Bronchial epithelial cell (primary cell): ENCODE results near the gene NOP14. TPM values are rescaled to one million over a fixed set of nuclear protein-coding genes. Genes with fewer than 3 reads are reported as not detected.

Experiments used
- DNase-seq: peaks from one replicate; pipeline ENCODE4 v3.0.0-alpha.2; 2010; ENCODE audit warnings: low read depth
- FAIRE-seq: peaks from 2 replicates; lab custom pipeline; 2011; peaks lifted over from hg19 to GRCh38; lab: Jason Lieb, UNC
- H3K27me3 ChIP-seq: 2 replicates; pipeline ENCODE4 v1.5.1; 2011; ENCODE audit warnings: low read length; ENCODE audit not compliant: control insufficient read depth, insufficient read depth
- H3K36me3 ChIP-seq: 2 replicates; pipeline ENCODE4 v1.5.1; 2011; ENCODE audit warnings: low read length; ENCODE audit not compliant: control insufficient read depth, insufficient read depth
- H3K4me3 ChIP-seq: 2 replicates; pipeline ENCODE4 v1.5.1; 2011; ENCODE audit warnings: mild to moderate bottlenecking, low read depth, low read length, control low read depth
- total RNA-seq: library from RNA; depleted of rRNA; stranded (reverse); fragments of >200 nt; gene quantifications from 2 replicates; pipeline ENCODE4 v1.2.1, GENCODE V29; 2014
- TF ChIP-seq, protein P1 (sequence below): IDR thresholded peaks from 2 replicates; pipeline ENCODE4 v1.5.1; 2011; ENCODE audit warnings: mild to moderate bottlenecking, moderate library complexity, low read length, control low read depth, inconsistent platforms; ENCODE audit not compliant: insufficient read depth, severe bottlenecking

The NOP14 gene
- total RNA-seq, 1 donor from 2014 or later, result 31.1 TPM

DNA sequence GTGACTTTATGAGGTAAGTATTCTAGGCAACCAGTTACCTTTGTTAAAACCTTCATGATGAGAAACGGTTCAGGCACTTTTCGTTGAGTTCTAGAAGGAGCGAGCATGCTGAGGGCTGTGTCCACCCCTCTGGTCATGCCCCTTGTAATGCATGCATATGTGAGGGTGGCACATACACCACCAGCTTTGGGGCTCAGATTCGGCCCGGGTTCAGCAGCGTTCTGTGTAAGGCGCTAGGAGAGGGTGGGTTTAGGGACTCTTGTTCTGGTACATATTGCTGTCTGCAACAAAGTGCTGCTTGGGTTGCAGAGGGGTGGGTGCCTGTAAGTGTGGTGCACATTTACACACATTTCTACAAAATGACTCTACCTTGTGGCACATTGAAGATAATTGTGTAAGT is 54.5 kb downstream of the NOP14 start:
- H3K36me3 ChIP-seq, result peaks cover 28% of the 10 kb centered on the region
- TF ChIP-seq, protein P1, sequence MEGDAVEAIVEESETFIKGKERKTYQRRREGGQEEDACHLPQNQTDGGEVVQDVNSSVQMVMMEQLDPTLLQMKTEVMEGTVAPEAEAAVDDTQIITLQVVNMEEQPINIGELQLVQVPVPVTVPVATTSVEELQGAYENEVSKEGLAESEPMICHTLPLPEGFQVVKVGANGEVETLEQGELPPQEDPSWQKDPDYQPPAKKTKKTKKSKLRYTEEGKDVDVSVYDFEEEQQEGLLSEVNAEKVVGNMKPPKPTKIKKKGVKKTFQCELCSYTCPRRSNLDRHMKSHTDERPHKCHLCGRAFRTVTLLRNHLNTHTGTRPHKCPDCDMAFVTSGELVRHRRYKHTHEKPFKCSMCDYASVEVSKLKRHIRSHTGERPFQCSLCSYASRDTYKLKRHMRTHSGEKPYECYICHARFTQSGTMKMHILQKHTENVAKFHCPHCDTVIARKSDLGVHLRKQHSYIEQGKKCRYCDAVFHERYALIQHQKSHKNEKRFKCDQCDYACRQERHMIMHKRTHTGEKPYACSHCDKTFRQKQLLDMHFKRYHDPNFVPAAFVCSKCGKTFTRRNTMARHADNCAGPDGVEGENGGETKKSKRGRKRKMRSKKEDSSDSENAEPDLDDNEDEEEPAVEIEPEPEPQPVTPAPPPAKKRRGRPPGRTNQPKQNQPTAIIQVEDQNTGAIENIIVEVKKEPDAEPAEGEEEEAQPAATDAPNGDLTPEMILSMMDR, result no peak
- no peaks in the 10 kb centered on the region for H3K27me3 ChIP-seq
- FAIRE-seq (no peak), DNase-seq (no peak)
- H3K4me3 ChIP-seq, result no peak overlapping the region

DNA sequence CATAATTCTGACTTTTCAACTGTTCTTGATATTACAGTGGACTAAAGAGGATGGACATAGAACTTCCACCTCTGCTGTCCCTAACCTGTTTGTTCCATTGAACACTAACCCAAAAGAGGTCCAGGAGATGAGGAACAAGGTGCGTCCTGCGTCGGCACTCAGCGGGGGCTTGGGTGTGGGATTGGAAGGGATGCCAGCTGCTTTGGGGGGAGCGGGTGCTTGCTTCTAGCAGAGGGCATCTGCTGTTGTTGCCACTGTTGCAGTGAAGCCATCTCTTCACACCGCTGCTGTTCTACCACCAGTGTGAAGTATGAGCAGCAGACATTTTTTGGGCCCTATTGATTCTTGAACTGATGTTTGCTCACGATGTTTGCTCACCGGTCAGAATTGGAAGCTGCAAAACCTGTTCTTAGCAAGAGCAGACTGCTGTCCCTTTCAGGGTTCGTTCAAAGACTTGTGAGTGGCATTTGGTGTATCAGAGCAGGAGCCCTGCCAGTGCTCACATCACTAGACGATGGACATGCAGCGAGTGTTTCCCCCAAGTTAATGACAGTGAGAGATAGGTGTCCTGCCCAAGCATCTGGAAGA is 55.4 kb downstream of the NOP14 start:
- peaks cover 26% of the 10 kb centered on the region for H3K36me3 ChIP-seq
- TF ChIP-seq, protein P1, result no peak
- no peaks in the 10 kb centered on the region for H3K27me3 ChIP-seq
- FAIRE-seq (no peak), DNase-seq (no peak)
- H3K4me3 ChIP-seq, result no peak overlapping the region

DNA sequence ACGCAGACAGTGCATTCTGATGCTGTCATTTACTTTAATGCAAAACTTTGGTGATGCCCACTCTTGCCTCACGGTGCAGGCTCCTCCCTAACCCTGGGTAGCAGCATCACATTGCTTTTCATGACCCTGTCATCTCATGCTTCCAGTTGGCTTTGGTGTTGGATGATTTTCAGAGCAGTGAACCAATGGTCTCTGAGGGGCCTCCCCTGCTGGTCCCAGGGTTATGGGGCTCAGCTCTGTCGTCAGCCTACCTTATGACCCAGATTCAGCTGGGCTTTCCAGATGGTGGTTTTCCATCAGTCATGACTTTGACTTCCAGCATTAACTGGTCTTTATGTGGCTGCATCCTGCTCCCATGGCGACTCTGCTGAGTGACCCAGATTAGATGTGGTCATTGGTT is 56.0 kb downstream of the NOP14 start:
- Histone ChIP-seq H3K27me3 (no peaks in the 10 kb centered on the region), H3K36me3 (peaks cover 26% of the 10 kb centered on the region), H3K4me3 (no peak overlapping the region)
- no peak for DNase-seq
- FAIRE-seq, result peak; percentile 13
- TF ChIP-seq, protein P1, result no peak

DNA sequence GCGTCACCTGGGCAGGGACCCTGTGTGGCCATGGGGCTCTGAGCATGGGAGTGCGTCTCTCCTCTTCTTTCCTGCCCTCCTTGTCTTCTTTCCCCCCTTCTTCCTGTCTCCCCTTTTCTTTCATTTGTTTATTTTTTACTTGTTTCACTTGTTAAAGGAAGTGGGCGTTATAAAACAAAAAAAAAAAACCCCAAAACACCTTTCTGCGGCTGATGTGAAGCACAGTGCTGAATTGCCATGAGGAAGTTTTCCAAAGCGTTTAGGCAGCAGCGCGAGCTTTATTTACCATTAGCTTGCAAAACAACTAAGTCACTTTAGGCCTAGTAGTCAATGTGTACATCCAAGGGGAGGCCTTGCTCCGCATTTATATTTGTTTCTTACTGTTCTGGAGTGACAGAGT is 57.0 kb downstream of the NOP14 start:
- H3K4me3 ChIP-seq, result no peak overlapping the region
- no peak for DNase-seq
- no peaks in the 10 kb centered on the region for H3K27me3 ChIP-seq
- FAIRE-seq, result no peak
- peaks cover 21% of the 10 kb centered on the region for H3K36me3 ChIP-seq
- TF ChIP-seq, protein P1, result no peak

DNA sequence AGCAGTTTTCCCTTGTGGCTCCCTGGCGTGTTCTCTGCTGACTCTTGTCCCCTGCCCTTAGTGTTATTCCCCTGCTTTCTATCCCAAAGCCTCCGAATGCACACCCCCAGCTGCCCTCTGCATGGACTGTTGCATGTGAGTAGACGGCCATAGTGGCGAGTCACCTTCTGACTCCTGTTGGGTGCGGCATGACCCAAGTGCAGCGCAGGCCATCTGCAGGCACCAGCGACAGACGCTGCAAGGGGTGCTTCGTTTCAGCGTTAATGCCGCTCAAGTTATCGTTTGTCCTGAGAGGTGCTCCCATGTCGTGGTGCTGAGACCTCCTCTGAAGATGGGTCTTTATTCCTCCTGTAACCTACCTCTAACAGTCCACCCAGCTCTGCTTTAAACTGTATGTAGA is 57.7 kb downstream of the NOP14 start:
- FAIRE-seq, result no peak
- H3K36me3 ChIP-seq, result peaks cover 15% of the 10 kb centered on the region
- DNase-seq, result no peak
- H3K27me3 ChIP-seq, result no peaks in the 10 kb centered on the region
- H3K4me3 ChIP-seq, result no peak overlapping the region
- TF ChIP-seq, protein P1, result no peak

DNA sequence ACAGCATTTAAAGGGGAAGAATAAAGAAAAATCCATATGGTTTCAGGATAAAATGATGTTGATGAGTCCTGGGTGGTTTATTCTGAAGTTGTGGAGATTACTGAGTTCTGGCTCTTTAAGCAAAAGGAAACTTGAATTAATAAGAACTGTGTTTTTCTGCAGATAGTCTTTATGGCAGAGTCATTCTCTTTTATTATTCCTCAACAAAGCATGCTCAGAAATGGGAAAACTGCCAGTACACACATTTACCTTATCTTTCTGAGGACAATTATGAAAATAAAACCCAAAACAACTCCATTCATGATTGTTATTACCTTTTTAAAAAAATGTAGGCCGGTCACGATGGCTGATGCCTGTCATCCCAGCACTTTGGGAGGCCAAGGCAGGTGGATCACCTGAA is 61.1 kb downstream of the NOP14 start:
- no peaks in the 10 kb centered on the region for H3K27me3 ChIP-seq
- peaks cover 24% of the 10 kb centered on the region for H3K36me3 ChIP-seq
- TF ChIP-seq, protein P1, result no peak
- FAIRE-seq (no peak), DNase-seq (no peak)
- H3K4me3 ChIP-seq, result no peak overlapping the region
